HTERT RPE-1 (cell line): Measurements from ENCODE around the gene SRBD1.

ENCODE experiments used
- in situ Hi-C: fragments of 300-500 bp; cut with MboI; formaldehyde crosslinking; loops from 4 replicates; pipeline ENCODE4 v1.14.3; 2020; ENCODE audit warnings: low sequenced_read_pairs

Gene SRBD1

GRCh38 chr2:45559436-45559835, 51.6 kb downstream of the SRBD1 start:
- in situ Hi-C loops, result no loop called here

GRCh38 chr2:45554742-45555140, 56.3 kb downstream of the SRBD1 start:
- in situ Hi-C loops, result no loop called here

- in situ Hi-C loops, result no loop called here
These were observed 56.9 kb downstream of the SRBD1 start for GRCh38 chr2:45554073-45554741.

- in situ Hi-C loops, result no loop called here
These were observed 59.2 kb downstream of the SRBD1 start for GRCh38 chr2:45551862-45552261.

- in situ Hi-C loops, result no loop called here
These were observed 65.1 kb downstream of the SRBD1 start for GRCh38 chr2:45545943-45546342.

GRCh38 chr2:45543257-45543656, 67.8 kb downstream of the SRBD1 start:
- in situ Hi-C loops, result no loop called here

- in situ Hi-C loops, result no loop called here
These were observed 69.1 kb downstream of the SRBD1 start for GRCh38 chr2:45542013-45542412.

GRCh38 chr2:45541450-45541849, 69.6 kb downstream of the SRBD1 start:
- in situ Hi-C loops, result no loop called here

GRCh38 chr2:45540942-45541341, 70.1 kb downstream of the SRBD1 start:
- in situ Hi-C loops, result no loop called here

- in situ Hi-C loops, result no loop called here
These were observed 77.3 kb downstream of the SRBD1 start for GRCh38 chr2:45533771-45534170.

- in situ Hi-C loops, result no loop called here
These were observed 78.9 kb downstream of the SRBD1 start for GRCh38 chr2:45532181-45532580.

GRCh38 chr2:45524016-45524415, 87.1 kb downstream of the SRBD1 start:
- in situ Hi-C loops, result no loop called here

- in situ Hi-C loops, result no loop called here
These were observed 92.5 kb downstream of the SRBD1 start for GRCh38 chr2:45518546-45518945.

- in situ Hi-C loops, result no loop called here
These were observed 100.2 kb downstream of the SRBD1 start for GRCh38 chr2:45510701-45511420.

- in situ Hi-C loops, result no loop called here
These were observed 104.3 kb downstream of the SRBD1 start for GRCh38 chr2:45506756-45507155.

- in situ Hi-C loops, result no loop called here
These were observed 105.9 kb downstream of the SRBD1 start for GRCh38 chr2:45505138-45505537.

- in situ Hi-C loops, result loop anchor here (25.0 kb wide), 1 partner anchor 512 kb away; no protein-coding TSS in a partner anchor
These were observed 112.2 kb downstream of the SRBD1 start for GRCh38 chr2:45498661-45499550.

- in situ Hi-C loops, result loop anchor here (25.0 kb wide), 1 partner anchor 510 kb away; no protein-coding TSS in a partner anchor
These were observed 113.7 kb downstream of the SRBD1 start for GRCh38 chr2:45497355-45497754.

- in situ Hi-C loops, result loop anchor here (25.0 kb wide), 1 partner anchor 510 kb away; no protein-coding TSS in a partner anchor
These were observed 114.2 kb downstream of the SRBD1 start for GRCh38 chr2:45496869-45497268.

GRCh38 chr2:45494978-45495293, 116.1 kb downstream of the SRBD1 start:
- in situ Hi-C loops, result loop anchor here (25.0 kb wide), 1 partner anchor 508 kb away; no protein-coding TSS in a partner anchor

- in situ Hi-C loops, result loop anchor here (25.0 kb wide), 1 partner anchor 507 kb away; no protein-coding TSS in a partner anchor
These were observed 116.6 kb downstream of the SRBD1 start for GRCh38 chr2:45494275-45494977.
